ENCODE results near the gene HAND1. TPM values are rescaled to one million over a fixed set of nuclear protein-coding genes. Genes with fewer than 3 reads are reported as not detected.

Gene HAND1
- total RNA-seq, 1 experiment from 2014 or later = not detected

DNA sequence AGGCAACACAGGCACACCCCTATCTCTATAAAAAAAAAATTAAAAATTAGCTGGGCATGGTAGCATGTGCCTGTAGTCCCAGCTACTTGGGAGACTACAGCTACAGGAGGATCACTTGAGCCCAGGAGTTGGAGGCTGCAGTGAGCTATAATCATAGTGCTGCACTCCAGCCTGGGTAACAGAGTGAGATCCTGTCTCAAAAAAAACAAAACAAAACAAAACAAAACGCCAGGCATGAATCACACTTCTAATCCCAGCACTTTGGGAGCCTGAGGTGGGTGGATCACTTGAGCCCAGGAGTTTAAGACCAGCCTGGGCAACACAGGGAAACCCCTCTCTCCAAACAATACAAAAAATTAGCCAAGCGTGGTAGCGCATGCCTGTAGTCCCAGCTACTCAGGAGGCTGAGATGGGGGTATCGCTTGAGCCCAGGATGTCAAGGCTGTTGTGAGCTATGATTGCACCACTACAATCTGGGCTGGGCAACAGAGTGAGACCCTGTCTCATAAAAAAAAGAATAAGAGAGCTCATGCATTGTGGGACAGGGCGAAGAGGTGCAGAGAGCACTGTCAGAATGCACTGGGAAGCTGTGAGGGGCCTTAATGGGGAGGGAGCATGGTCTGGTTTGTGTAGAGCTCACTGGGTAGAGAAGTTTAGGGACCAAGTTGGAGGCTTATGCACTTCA, 40.6 kb downstream of the HAND1 start:
- H3K79me2 ChIP-seq (ENCODE audit: low read length) = peaks cover 14% of the 10 kb centered on the region
- no peaks in the 10 kb centered on the region for H3K4me1 ChIP-seq (ENCODE audit: low read length)
- no peaks in the 10 kb centered on the region for H3K9me2 ChIP-seq (replicated peaks; ENCODE audit: insufficient read depth, low read length)
- no peak overlapping the region for H2AFZ ChIP-seq (ENCODE audit: low read length)
- no peaks in the 10 kb centered on the region for H3K9me3 ChIP-seq (ENCODE audit: low read length)
- H3K36me3 ChIP-seq (ENCODE audit: insufficient read depth, low read length) = peaks cover 42% of the 10 kb centered on the region
- no peaks in the 10 kb centered on the region for H3K27me3 ChIP-seq (ENCODE audit: low read length)
- no peak overlapping the region for H3K9ac ChIP-seq (ENCODE audit: low read length)
- H3K4me2 ChIP-seq (ENCODE audit: low read depth, low read length, poor library complexity, severe bottlenecking) = no peak overlapping the region
- no peaks in the 10 kb centered on the region for H4K20me1 ChIP-seq (ENCODE audit: insufficient read depth, low read depth, low read length)
- no peak overlapping the region for H3K4me3 ChIP-seq (ENCODE audit: low read length)
- DNase-seq = no peak
- no peak overlapping the region for H3K27ac ChIP-seq (ENCODE audit: low read length)

DNA sequence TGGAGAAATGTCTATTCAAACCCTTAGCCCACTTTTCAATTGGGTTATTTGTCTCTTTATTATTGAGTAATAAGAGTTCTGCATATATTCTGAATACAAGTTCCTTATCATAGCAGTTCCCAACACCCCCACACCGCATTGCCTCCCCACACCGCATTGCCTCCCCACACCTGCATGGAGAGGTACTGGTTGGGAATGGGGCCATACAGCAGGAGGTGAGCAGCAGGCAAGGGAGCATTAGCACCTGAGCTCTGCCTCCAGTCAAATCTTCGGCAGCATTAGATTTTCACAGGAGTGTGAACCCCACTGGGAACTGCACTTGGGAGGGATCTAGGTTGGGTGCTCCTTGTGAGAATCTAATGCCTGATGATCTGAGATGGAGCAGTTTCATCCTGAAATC, 42.8 kb downstream of the HAND1 start:
- Histone ChIP-seq H3K36me3 (ENCODE audit: insufficient read depth, low read length) (peaks cover 28% of the 10 kb centered on the region), H3K9me3 (ENCODE audit: low read length) (no peaks in the 10 kb centered on the region)

DNA sequence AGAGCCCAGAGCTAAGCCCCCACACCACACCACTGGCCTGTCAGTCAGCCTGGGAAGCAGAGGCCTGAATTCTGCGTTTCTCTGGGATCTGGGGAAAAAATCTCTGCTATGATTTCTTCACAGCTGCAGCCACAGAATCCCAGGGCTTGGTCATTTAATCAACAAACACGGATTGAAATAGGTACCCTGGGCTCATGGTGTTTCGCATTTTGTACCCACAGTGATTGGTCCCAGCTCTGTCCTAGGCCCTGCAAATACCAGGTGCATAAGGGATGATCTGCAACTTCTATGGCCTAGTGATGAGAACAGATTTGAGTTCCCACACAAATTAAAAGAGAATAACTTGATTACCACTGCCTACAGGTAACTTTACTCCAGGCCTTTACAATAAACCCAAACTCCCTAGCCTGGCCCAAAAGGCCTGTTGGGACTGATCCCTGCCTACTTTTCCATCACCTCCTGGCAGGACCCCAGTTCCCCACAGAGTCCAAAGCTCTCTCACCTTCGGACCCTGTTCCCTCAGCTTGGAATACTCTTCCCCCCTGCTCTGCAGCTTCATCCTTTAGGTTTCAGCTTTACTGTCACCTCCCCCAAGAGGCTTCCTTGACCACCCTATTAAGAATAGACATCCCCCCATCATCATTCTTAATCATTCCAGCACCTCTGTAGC, 46.9 kb downstream of the HAND1 start:
- H3K9me2 ChIP-seq (replicated peaks; ENCODE audit: insufficient read depth, low read length) = no peaks in the 10 kb centered on the region
- H3K4me3 ChIP-seq (ENCODE audit: low read length) = no peak overlapping the region
- no peak for DNase-seq
- peaks cover 2% of the 10 kb centered on the region; the same call in 1 of the 2 replicates for H3K79me2 ChIP-seq (ENCODE audit: low read length)
- no peaks in the 10 kb centered on the region for H3K27me3 ChIP-seq (ENCODE audit: low read length)
- H4K20me1 ChIP-seq (ENCODE audit: insufficient read depth, low read depth, low read length) = no peaks in the 10 kb centered on the region
- H3K9me3 ChIP-seq (ENCODE audit: low read length) = 0 out of 2 replicates have a peak, but pooled peaks cover 5% of the 10 kb centered on the region
- no peaks in the 10 kb centered on the region for H3K4me1 ChIP-seq (ENCODE audit: low read length)
- H3K9ac ChIP-seq (ENCODE audit: low read length) = no peak overlapping the region
- no peak overlapping the region for H3K4me2 ChIP-seq (ENCODE audit: low read depth, low read length, poor library complexity, severe bottlenecking)
- no peak overlapping the region for H3K27ac ChIP-seq (ENCODE audit: low read length)
- no peak overlapping the region for H2AFZ ChIP-seq (ENCODE audit: low read length)
- peaks cover 8% of the 10 kb centered on the region; the same call in 1 of the 2 replicates for H3K36me3 ChIP-seq (ENCODE audit: insufficient read depth, low read length)

More for the DNA sequence above, 42.8 kb downstream of the HAND1 start:
- no peak overlapping the region for H2AFZ ChIP-seq (ENCODE audit: low read length)
- H3K27ac ChIP-seq (ENCODE audit: low read length) = no peak overlapping the region
- H3K4me1 ChIP-seq (ENCODE audit: low read length) = no peaks in the 10 kb centered on the region
- H4K20me1 ChIP-seq (ENCODE audit: insufficient read depth, low read depth, low read length) = no peaks in the 10 kb centered on the region
- H3K4me3 ChIP-seq (ENCODE audit: low read length) = no peak overlapping the region
- no peak overlapping the region for H3K9ac ChIP-seq (ENCODE audit: low read length)
- no peaks in the 10 kb centered on the region for H3K9me2 ChIP-seq (replicated peaks; ENCODE audit: insufficient read depth, low read length)
- peaks cover 2% of the 10 kb centered on the region; the same call in 1 of the 2 replicates for H3K79me2 ChIP-seq (ENCODE audit: low read length)
- H3K4me2 ChIP-seq (ENCODE audit: low read depth, low read length, poor library complexity, severe bottlenecking) = no peak overlapping the region
- no peaks in the 10 kb centered on the region for H3K27me3 ChIP-seq (ENCODE audit: low read length)
- no peak for DNase-seq

GRCh38 chr5:154430466-154430865, 47.6 kb downstream of the HAND1 start:
- Histone ChIP-seq H4K20me1 (ENCODE audit: insufficient read depth, low read depth, low read length) (no peaks in the 10 kb centered on the region), H3K79me2 (ENCODE audit: low read length) (peaks cover 2% of the 10 kb centered on the region; the same call in 1 of the 2 replicates), H3K9ac (ENCODE audit: low read length) (no peak overlapping the region), H2AFZ (ENCODE audit: low read length) (no peak overlapping the region), H3K4me3 (ENCODE audit: low read length) (no peak overlapping the region), H3K27ac (ENCODE audit: low read length) (no peak overlapping the region), H3K36me3 (ENCODE audit: insufficient read depth, low read length) (peaks cover 5% of the 10 kb centered on the region; the same call in 1 of the 2 replicates), H3K27me3 (ENCODE audit: low read length) (no peaks in the 10 kb centered on the region), H3K4me2 (ENCODE audit: low read depth, low read length, poor library complexity, severe bottlenecking) (no peak overlapping the region), H3K9me3 (ENCODE audit: low read length) (0 out of 2 replicates have a peak, but pooled peaks cover 5% of the 10 kb centered on the region), H3K9me2 (replicated peaks; ENCODE audit: insufficient read depth, low read length) (no peaks in the 10 kb centered on the region), H3K4me1 (ENCODE audit: low read length) (no peaks in the 10 kb centered on the region)
- DNase-seq = no peak

GRCh38 chr5:154429341-154429740, 48.7 kb downstream of the HAND1 start:
- no peak overlapping the region for H3K27ac ChIP-seq (ENCODE audit: low read length)
- no peaks in the 10 kb centered on the region for H3K9me2 ChIP-seq (replicated peaks; ENCODE audit: insufficient read depth, low read length)
- no peaks in the 10 kb centered on the region for H4K20me1 ChIP-seq (ENCODE audit: insufficient read depth, low read depth, low read length)
- no peak overlapping the region for H2AFZ ChIP-seq (ENCODE audit: low read length)
- H3K9me3 ChIP-seq (ENCODE audit: low read length) = 0 out of 2 replicates have a peak, but pooled peaks cover 5% of the 10 kb centered on the region
- H3K4me2 ChIP-seq (ENCODE audit: low read depth, low read length, poor library complexity, severe bottlenecking) = no peak overlapping the region
- peaks cover 2% of the 10 kb centered on the region; the same call in 1 of the 2 replicates for H3K79me2 ChIP-seq (ENCODE audit: low read length)
- no peak overlapping the region for H3K9ac ChIP-seq (ENCODE audit: low read length)
- no peak overlapping the region for H3K4me3 ChIP-seq (ENCODE audit: low read length)
- H3K36me3 ChIP-seq (ENCODE audit: insufficient read depth, low read length) = peaks cover 4% of the 10 kb centered on the region; the same call in 1 of the 2 replicates
- DNase-seq = no peak
- H3K4me1 ChIP-seq (ENCODE audit: low read length) = no peaks in the 10 kb centered on the region
- H3K27me3 ChIP-seq (ENCODE audit: low read length) = no peaks in the 10 kb centered on the region

DNA sequence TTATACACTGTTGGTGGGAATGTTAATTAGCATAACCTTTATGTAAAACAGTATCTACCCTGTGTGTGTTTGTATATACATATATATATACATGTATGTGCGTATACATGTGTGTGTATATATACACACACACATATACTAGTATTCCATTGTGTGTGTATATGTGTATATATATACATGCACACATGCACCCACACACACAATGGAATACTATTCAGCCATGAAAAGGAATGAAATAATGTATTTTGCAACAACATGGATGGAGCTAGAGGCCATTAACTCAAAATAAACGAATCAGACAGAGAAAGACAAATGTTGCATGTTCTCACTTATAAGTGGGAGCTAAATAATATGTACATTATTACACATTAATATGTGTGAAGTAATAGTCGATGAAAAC, 49.8 kb downstream of the HAND1 start:
- Histone ChIP-seq H3K9me3 (ENCODE audit: low read length) (peaks cover 5% of the 10 kb centered on the region; the same call in 1 of the 2 replicates), H3K4me3 (ENCODE audit: low read length) (no peak overlapping the region), H4K20me1 (ENCODE audit: insufficient read depth, low read depth, low read length) (no peaks in the 10 kb centered on the region), H3K4me2 (ENCODE audit: low read depth, low read length, poor library complexity, severe bottlenecking) (no peak overlapping the region), H3K4me1 (ENCODE audit: low read length) (no peaks in the 10 kb centered on the region), H2AFZ (ENCODE audit: low read length) (no peak overlapping the region), H3K9ac (ENCODE audit: low read length) (no peak overlapping the region), H3K27me3 (ENCODE audit: low read length) (no peaks in the 10 kb centered on the region), H3K36me3 (ENCODE audit: insufficient read depth, low read length) (no peaks in the 10 kb centered on the region), H3K79me2 (ENCODE audit: low read length) (no peaks in the 10 kb centered on the region), H3K27ac (ENCODE audit: low read length) (no peak overlapping the region), H3K9me2 (replicated peaks; ENCODE audit: insufficient read depth, low read length) (no peaks in the 10 kb centered on the region)
- DNase-seq = no peak

Other genes with a start within 250 kb of the HAND1 start
- 13.3 and 35.3 TPM in 2 replicates for gene SAP30L, start 32.2 kb downstream of the HAND1 start, total RNA-seq (2014; rRNA removed; shearing (Covaris generic); ENCODE audit: low replicate concordance)